K562 (cell line): ENCODE measurements around the gene TBXAS1. TPM values are rescaled to one million over a fixed set of nuclear protein-coding genes. Genes with fewer than 3 reads are reported as not detected.

Experiments used
- ATAC-seq: fragments of 200-7000 bp; cut with Tn5 transposase; 3 replicates; pipeline ENCODE4 v1.9.1; 2020; ENCODE audit warnings: moderate library complexity
- BruUV-seq: library from RNA; stranded (reverse); fragments of 400-500 nt; replicated peaks from 2 replicates; lab custom pipeline; 2021; lab: Mats Ljungman, UMichigan
- CTCF ChIA-PET: fragments of 300-600 bp; formaldehyde crosslinking; extraction: SDS; loops from one replicate; lab custom pipeline; 2021; ENCODE audit warnings: low intra/inter-chr PET ratio; lab: Yijun Ruan, JAX
- POLR2A ChIA-PET: fragments of 300-600, 350-650 bp; sonication (Branson Sonifier 250); formaldehyde crosslinking; extraction: SDS; loops from one replicate; lab custom pipeline; 2021; ENCODE audit warnings: antibody characterized with exemption, inconsistent platforms; lab: Yijun Ruan, JAX
- DNase-seq, 4 experiments: peaks; one replicate each; pipeline versions ENCODE4 v3.0.0 to v3.0.0-alpha.2; 2011 to 2018; ENCODE audit warnings: low spot score in 3 of 4, mixed read lengths in 3 of 4; ENCODE audit errors: extremely low read depth in 1 of 4
- FAIRE-seq: peaks from 2 replicates; lab custom pipeline; 2011; peaks lifted over from hg19 to GRCh38; lab: Jason Lieb, UNC
- H2AFZ ChIP-seq: 2 replicates; pipeline ENCODE4 v1.6.0; 2011; ENCODE audit warnings: low read depth, low read length, control low read depth, inconsistent platforms
- H3K27ac ChIP-seq: fragments of 200-600 bp; 3 replicates; pipeline ENCODE4 v1.8.0; 2011; ENCODE audit warnings: low read depth, mild to moderate bottlenecking, control low read depth, inconsistent platforms, low read length, moderate library complexity, mixed read lengths; ENCODE audit errors: extremely low read depth
- H3K27me3 ChIP-seq, 2 experiments: fragments of 300-600 bp in 1 of 2; 2 replicates in 1 of 2; 3 replicates in 1 of 2; pipeline versions ENCODE4 v1.6.0 to v1.8.0; 2011; ENCODE audit warnings: inconsistent platforms in 2 of 2, low read length in 2 of 2, mild to moderate bottlenecking in 1 of 2, mixed read lengths in 1 of 2, moderate library complexity in 1 of 2; ENCODE audit not compliant: control insufficient read depth in 2 of 2, insufficient read depth in 2 of 2
- H3K36me3 ChIP-seq: fragments of 300-600 bp; 3 replicates; pipeline ENCODE4 v1.8.0; 2011; ENCODE audit warnings: mild to moderate bottlenecking, low read length, inconsistent platforms; ENCODE audit not compliant: control insufficient read depth, insufficient read depth
- H3K4me1 ChIP-seq, 2 experiments: fragments of 200-600 bp in 1 of 2; replicated peaks in 1 of 2; 2 replicates in 1 of 2; 3 replicates in 1 of 2; pipeline versions ENCODE4 v1.5.1 to v1.8.0; 2011; ENCODE audit warnings: inconsistent platforms in 2 of 2, low read length in 2 of 2, mild to moderate bottlenecking in 1 of 2, mixed read lengths in 1 of 2, moderate library complexity in 1 of 2; ENCODE audit not compliant: control insufficient read depth in 2 of 2, insufficient read depth in 2 of 2
- H3K4me2 ChIP-seq: 2 replicates; pipeline ENCODE4 v1.6.1; 2011; ENCODE audit warnings: low read length, control low read depth, inconsistent platforms, mixed read lengths; ENCODE audit not compliant: insufficient read depth
- H3K4me3 ChIP-seq: fragments of 200-600 bp; sonication (generic), shearing (Covaris generic); 2 replicates; pipeline ENCODE4 v1.5.1; 2016; ENCODE audit warnings: control low read depth, inconsistent platforms
- H3K79me2 ChIP-seq: fragments of 200-600 bp; 3 replicates; pipeline ENCODE4 v1.8.0; 2011; ENCODE audit warnings: low read length, inconsistent platforms; ENCODE audit not compliant: control insufficient read depth, insufficient read depth
- H3K9ac ChIP-seq, 2 experiments: 2 replicates each; pipeline versions ENCODE4 v1.6.0 to v1.6.1; 2011; ENCODE audit warnings: low read depth in 2 of 2, low read length in 2 of 2, control low read depth in 1 of 2, inconsistent platforms in 1 of 2, mild to moderate bottlenecking in 1 of 2, mixed read lengths in 1 of 2; ENCODE audit not compliant: insufficient read depth in 1 of 2
- H3K9me1 ChIP-seq: one replicate; pipeline ENCODE4 v1.6.0; 2011; ENCODE audit warnings: inconsistent platforms, mild to moderate bottlenecking, low read length, moderate library complexity; ENCODE audit not compliant: control insufficient read depth, insufficient read depth
- H3K9me3 ChIP-seq: replicated peaks from 2 replicates; pipeline ENCODE4 v1.5.1; 2011; ENCODE audit warnings: low read depth, low read length, inconsistent platforms; ENCODE audit not compliant: control insufficient read depth, insufficient read depth
- H4K20me1 ChIP-seq: replicated peaks from 2 replicates; pipeline ENCODE4 v1.6.1; 2011; ENCODE audit warnings: low read length, inconsistent platforms, mixed read lengths; ENCODE audit not compliant: control insufficient read depth, insufficient read depth
- CEBPG ChIP-seq, 3 experiments: fragments of 200-800 bp in 1 of 3; sonication (Bioruptor generic) in 1 of 3; sonication (generic) in 1 of 3; formaldehyde crosslinking in 1 of 3; IDR thresholded peaks in 2 of 3; conservative IDR thresholded peaks in 1 of 3; 2 replicates each; pipeline versions ENCODE4 v1.6.1 to v1.8.0; 2016 to 2022; ENCODE audit warnings: missing compliant biosample characterization in 2 of 3, missing genetic modification characterization in 2 of 3, mild to moderate bottlenecking in 1 of 3, missing genetic modification reagents in 1 of 3
- PHF21A ChIP-seq: fragments of 450-650 bp; IDR thresholded peaks from 2 replicates; pipeline ENCODE4 v1.6.1; 2017; ENCODE audit warnings: low read depth, borderline replicate concordance
- WGBS: fragments of 100-300 bp; shearing (Covaris generic); methylation state at CpG from one replicate; pipeline ENCODE4 v1.1.6; 2016; ENCODE audit warnings: low coverage, mixed read lengths; ENCODE audit not compliant: insufficient coverage; ENCODE audit errors: missing lambda C conversion rate; 5-methylcytosine and 5-hydroxymethylcytosine counted together
- in situ Hi-C: fragments of 300-500 bp; cut with MboI; formaldehyde crosslinking; loops from 4 replicates; pipeline ENCODE4 v1.15.0; 2018; ENCODE audit warnings: inconsistent platforms, mixed read lengths
- intact Hi-C: fragments of 100-400 bp; cut with micrococcal nuclease; formaldehyde crosslinking; loops from 2 replicates; pipeline ENCODE4 v1.14.2; 2022
- polyA plus RNA-seq, 8 experiments: library from polyadenylated mRNA; depleted of rRNA in 4 of 8; stranded (reverse) in 5 of 8; unstranded in 3 of 8; fragments of >200 nt; fragmentation: Nextera tagmentation in 2 of 8; fragmentation: Illumina TruSeq in 1 of 8; extraction: Ambion mirVana in 2 of 8; extraction: Trizol in 1 of 8; gene quantifications; 2 replicates each; pipeline versions ENCODE4 v1.2.1 to v1.2.3, GENCODE V29; 2011 to 2014; ENCODE audit warnings: inconsistent platforms in 1 of 8, missing spikeins in 1 of 8
- total RNA-seq, 7 experiments: library from RNA; depleted of rRNA in 6 of 7; stranded (reverse); fragments of >200 nt in 6 of 7; fragmentation: Illumina TruSeq in 2 of 7; extraction: Trizol in 2 of 7; gene quantifications; 2 replicates each; pipeline versions ENCODE4 v1.2.1 to v1.2.3, GENCODE V29; 2011 to 2021; ENCODE audit warnings: low replicate concordance in 1 of 7
- TF ChIP-seq, protein P1 (sequence below): fragments of 450-650 bp; IDR thresholded peaks from 2 replicates; pipeline ENCODE4 v1.6.1; 2016

Gene TBXAS1
- total and polyA plus RNA-seq, 9 of the 15 experiments (the other 6 are each of a cell fraction or from before 2014, with no cell fraction given), result 1.1 to 8.3 (median 1.9) TPM

DNA sequence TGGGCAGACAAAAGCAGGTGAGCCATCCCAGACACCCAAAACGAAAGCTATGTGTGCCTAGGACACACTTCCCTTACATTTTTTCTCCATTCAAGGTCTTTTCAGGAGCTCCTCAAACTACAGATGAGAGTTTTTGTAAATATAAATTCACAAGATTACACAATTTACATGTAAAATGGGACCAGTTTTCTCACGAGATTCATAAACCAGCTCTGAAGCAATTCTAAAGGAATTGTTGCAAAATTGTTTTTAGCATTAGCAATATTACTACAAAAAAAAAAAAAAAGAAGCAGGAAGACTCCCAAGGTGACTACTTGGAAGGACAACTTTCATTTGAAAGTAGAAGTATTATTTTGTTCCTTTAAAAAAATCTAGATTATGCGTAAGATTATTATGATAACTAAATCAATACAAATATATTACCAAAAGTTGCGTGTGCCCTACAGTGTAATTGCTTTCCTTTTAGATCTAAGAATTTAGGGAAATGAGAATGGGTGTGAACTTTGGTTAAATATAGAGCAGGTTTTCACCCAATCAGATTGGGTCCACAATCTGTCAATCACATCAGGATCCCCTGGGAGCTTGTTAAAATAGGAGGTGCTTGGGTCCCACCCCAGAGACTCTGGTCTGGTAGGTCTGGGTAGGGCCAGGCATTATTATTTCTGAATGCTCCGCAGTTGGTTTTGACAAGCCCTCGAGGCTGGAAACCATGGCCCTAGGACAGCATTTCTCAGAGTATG is 72.2 kb downstream of the TBXAS1 start:
- Histone ChIP-seq H4K20me1 (no peaks in the 10 kb centered on the region), H3K4me1 (no peaks in the 10 kb centered on the region), H3K9ac (no peak overlapping the region), H3K9me3 (peaks cover 6% of the 10 kb centered on the region), H3K79me2 (no peaks in the 10 kb centered on the region), H3K27ac (no peak overlapping the region), H3K4me2 (no peak overlapping the region), H3K4me3 (no peak overlapping the region), H3K27me3 (no peaks in the 10 kb centered on the region), H3K36me3 (no peaks in the 10 kb centered on the region), H3K9me1 (no peaks in the 10 kb centered on the region), H2AFZ (no peak overlapping the region)
- BruUV-seq, result no TSS peak
- intact Hi-C loops, result no loop called here
- ChIA-PET POLR2A (interaction anchor here (0.5 to 1.5 kb wide), 11 partner anchors 7 to 702 kb away, joined by 3 to 8 read pairs (median 3); no protein-coding TSS in a partner anchor), CTCF (no interaction called here)
- DNase-seq (no peak), ATAC-seq (peak; percentile 25; the same call in 1 of the 3 replicates), FAIRE-seq (no peak)
- 70% methylated on average over 6 of the region's 6 CpGs for WGBS
- in situ Hi-C loops, result no loop called here
- TF ChIP-seq PHF21A (no peak), CEBPG (CRISPR knock-in tag; IDR thresholded peaks at IDR 0.05) (no peak), CEBPG (tag; conservative IDR thresholded peaks at IDR 0.05 in 1 of 2, IDR thresholded peaks at IDR 0.05 in 1 of 2) (0 out of 4 replicates have a peak, but pooled peaks of 1 of the 2 experiments have one; percentile 14)
- TF ChIP-seq, protein P1, sequence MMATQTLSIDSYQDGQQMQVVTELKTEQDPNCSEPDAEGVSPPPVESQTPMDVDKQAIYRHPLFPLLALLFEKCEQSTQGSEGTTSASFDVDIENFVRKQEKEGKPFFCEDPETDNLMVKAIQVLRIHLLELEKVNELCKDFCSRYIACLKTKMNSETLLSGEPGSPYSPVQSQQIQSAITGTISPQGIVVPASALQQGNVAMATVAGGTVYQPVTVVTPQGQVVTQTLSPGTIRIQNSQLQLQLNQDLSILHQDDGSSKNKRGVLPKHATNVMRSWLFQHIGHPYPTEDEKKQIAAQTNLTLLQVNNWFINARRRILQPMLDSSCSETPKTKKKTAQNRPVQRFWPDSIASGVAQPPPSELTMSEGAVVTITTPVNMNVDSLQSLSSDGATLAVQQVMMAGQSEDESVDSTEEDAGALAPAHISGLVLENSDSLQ, result peak; percentile 73
